LoVo (cell line): ENCODE measurements around the gene ACVR1C.

Experiments
- DNase-seq: peaks from one replicate; pipeline ENCODE4 v3.0.0-alpha.2; 2016; ENCODE audit warnings: low spot score

ACVR1C gene

DNA sequence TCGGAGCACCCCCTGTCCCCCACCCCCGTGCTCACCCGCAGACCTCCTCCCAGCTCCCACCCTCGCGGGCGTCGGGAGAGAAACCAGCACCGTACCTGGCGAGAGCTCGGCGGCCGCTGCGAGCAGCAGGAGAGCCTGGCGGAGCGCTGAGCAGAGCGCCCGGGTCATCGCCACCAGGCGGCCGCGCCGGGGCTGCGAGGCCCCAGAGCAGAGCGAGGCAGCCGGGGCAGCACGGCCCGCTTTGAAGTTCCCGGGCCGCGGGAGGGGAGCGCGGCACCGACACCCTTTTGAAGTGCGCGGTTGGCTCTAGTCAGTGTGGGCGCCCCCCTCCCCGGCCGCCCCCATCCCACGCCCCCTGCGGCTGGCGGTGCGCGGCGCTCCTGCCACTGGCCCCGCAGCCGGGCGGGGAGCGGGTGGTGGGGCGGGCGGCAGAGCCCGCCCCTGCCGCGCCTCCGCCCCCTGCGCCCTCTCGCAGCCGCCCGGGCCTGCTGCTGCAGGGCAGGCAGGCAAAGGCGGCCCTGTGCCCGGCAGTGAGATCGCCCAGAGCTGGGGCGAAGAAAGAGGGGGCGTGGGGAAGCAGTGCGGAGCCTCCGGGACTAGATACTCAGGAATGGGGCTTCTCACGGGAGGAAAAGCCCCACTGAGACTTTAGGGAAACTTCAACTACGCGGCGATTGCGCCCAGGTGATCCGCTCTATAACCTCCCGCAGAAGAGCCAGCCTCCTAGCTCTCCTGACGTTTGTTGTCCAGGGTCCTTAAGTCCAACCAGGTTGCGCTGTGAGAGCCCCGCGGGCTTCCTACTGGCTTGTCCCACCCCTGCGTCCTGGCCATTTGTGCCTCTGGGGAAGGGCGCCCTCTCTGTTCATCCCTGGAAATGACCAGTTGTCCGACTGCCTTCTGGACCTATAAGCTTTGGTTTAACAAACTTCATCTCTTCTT lies at the start of gene ACVR1C:
ACVR1C (minus strand) TSS at position 388 of the 939 bp plus-strand sequence; CDS start at position 168, 220 bp downstream.
- DNase-seq = peak; percentile 64

DNA sequence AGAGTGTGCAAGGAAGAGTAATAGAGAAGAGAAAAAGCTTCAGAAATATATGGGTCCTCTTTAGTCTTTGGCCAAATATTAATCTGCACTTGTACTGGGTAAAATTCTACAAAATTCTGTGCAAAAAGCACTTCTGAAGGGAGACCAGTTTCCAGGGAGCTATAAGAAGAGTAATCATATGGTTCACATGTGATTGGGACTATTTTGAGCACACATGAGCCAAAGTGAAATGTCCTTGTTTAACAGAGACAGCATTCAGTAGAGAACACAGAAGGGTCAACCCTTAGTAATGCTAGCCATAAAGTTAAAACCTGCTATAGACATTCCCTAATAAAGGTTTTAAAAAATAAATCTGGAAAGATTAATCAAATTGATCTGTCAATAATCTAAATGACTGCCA lies 49.3 kb upstream of the ACVR1C start:
- DNase-seq = no peak

DNA sequence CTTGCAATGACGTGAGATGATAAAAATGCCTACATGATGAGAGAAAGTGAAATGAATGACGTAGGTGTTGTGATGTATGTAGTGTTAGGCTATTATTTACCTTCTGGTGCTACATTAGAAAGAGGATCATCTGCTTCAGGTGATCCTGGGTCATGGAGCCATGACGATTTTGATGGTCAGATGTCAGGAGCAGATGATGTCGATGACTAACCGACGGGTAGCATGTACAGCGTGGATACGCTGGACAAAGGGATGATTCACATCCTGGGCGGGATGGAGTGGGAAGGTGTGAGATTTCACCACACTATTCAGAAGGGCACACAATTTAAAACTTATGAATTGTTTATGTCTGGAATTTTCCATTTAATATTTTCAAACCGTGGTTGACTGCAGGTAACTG lies 43.5 kb upstream of the ACVR1C start:
- DNase-seq = no peak

DNA sequence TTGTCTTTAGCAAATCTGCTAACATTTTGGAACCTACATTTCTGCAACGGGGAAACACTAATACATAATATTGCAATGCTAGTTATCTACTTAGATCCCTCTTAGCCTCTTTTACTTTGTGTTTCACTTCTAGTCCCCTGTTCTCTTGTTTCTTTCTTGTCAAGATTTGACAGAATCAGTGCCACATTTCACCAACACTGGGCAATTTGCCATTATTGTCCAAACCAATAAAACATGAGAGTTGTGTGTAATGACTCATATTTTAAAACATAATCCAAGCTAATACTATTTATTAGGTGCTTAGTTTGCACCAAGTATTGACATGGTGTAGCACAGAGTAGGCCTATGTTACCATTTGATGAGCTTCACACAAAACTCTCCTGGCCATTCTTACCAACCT lies 33.7 kb upstream of the ACVR1C start:
- no peak for DNase-seq

DNA sequence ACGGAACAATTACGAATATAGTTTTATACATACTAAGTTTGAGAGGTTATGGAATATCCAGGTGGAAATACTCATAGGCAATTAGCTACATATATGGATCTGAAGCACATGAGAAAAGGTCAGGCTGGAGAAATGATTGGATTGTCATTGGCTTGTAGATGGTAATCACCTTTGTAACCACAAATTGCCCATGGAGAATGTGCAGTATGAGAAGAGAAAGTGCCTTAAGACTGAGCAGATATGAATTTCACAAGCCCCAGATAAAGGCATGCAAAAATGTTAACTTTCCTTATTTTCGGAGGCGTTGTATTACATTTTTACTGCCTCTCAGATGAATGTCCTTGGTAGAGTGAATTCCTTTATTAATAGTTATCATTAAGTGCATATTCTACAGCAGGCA lies 33.1 kb upstream of the ACVR1C start:
- no peak for DNase-seq

DNA sequence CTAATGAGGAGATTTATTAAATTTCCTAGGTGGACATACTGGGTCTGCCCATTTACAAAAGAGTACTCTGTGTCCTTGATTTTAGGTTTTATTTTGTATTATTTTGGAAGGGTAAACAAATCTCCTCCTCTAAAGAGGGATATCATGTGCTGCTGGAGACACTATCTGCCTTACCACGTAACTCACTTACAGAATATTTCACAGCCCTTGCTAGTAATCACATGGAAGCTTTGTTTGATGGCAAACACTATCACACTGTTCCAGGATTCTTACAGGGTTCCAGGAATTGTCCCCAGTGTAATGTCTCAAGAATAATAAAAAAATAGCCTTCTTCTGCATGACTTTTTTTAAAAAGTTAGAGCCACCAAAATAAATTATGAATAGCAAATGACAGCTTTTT lies 29.2 kb upstream of the ACVR1C start:
- DNase-seq = no peak

DNA sequence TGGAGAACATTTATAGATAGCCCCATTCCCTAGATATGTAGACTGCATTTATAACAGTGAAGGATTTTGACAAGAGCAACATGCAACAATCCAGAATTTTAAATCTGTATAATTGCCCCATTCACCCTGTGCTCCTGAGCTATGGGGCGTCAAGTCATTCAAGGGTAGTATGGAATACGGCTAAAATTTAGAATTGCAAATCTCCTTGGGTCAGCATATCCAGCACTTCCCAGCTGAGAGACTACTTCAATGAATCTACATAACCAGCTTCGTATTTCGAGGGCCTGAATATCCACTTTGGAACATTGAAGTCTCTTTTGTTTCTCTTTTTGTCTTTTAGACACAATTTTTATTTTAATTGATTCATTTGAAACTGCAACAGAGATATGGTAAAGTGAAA lies 28.4 kb upstream of the ACVR1C start:
- DNase-seq = no peak

DNA sequence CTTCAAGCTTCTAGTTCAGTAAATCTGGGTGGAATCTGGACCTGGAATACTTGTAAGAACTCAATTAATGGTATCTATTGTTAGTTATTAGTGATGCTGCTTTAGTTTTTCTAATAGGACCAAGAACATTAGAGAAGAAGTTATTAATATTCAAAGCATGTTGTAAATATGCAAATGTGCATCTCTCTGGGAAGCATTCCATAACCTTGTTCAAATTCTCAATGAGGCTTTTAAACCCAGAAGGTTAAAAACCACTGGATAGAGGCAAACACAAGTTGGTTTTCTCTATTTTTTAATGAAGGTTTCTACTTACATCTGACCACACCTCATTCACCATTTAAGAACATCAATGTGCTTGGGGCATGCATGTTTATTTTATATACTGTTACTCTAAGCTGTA lies 16.1 kb upstream of the ACVR1C start:
- DNase-seq = no peak

DNA sequence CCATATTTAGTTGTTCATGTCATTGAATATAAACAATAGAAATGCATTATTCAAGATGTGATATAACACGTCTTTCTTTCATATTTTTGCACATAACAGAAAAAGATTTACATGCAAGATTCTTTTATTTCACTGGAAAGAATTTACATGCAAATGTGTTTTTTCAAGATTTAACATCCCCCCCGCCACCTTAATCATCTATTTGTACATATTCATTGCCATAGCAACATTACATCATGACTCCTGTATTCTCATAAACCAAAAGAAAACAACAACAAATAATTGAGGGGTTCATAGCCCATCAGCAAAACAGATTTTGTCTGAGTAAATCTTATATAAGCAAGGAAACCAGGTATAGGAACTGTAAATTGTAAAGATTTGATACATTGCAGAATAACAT lies 3.2 kb upstream of the ACVR1C start:
- DNase-seq = no peak

DNA sequence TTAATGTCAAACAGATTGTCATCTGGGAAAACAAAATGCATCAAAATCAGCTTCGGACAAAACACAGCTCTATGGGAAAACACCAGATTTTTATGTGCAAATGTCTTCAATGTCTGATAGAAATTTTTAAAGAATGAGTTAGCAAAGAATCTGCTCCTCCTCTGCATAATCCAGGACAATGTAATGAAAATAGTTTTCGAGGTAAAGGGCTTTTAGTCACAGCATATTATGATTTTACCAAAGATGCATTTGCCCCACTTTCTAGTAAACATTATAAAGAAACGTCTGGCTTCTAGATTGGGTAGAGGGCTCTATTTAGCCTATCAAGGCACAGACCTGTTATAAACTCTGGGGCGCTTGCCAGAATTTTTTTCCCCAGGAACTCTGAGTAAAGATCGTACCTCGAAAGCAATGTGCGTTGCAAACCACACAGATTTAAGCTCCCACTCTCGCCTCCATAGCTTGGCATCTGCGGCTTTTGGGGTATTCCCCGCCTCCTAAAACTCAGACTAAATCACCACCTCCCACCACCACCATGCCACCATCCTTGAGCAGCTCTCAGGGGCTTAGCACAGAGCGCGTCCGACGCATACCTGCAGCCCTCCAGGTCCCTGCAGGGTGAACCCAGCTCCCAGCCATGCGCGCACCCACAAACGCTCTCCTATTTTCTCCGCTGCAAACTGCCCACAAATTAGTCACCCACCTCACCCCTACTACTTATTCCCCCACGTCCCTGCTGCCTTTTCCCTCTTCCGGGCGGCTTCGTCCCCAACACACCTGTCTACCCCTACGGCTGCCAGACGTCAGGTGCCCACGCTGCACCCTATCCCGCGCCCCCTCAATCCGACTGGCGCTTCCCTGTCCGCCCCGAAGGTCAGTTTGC lies 829 bp downstream of the ACVR1C start:
- peak; percentile 28 for DNase-seq

DNA sequence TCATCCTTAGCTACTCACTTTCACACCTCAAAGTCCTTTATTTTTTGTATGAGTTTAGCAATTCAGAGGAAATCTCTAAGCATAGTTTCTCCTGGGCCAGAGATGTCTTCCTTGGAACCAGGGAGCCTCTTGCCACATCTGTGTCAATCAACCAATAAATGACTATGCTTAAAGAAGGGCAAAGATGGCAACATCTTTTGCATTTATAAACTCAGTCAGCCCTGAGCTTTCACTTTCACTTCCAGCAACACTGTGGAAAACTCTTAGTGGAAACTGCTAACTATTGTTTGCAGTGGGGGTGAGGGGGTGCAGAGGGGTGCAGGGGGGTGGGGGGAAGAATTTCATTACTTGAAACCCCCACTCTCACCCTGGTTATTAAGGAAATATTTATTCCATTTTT lies 3.4 kb downstream of the ACVR1C start:
- no peak for DNase-seq

DNA sequence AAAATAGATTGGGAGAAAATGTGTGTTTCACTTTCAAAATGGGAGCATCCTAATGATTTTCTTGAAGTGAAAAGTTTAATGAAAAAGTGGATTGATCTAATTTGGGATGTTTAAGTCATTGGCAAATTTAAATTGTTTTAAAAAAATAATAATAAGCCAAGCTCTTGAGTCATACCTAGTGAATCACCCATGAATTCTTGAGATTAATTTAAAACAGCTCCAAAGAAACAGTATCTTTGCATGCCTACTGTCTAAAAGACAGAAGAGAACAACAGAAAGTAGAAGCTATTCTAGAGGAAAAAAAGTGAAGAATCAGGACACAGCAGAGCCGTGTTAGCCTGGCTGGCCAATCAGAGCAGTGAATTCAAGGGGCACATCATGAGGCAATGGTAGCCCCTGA lies 7.7 kb downstream of the ACVR1C start:
- DNase-seq = no peak

DNA sequence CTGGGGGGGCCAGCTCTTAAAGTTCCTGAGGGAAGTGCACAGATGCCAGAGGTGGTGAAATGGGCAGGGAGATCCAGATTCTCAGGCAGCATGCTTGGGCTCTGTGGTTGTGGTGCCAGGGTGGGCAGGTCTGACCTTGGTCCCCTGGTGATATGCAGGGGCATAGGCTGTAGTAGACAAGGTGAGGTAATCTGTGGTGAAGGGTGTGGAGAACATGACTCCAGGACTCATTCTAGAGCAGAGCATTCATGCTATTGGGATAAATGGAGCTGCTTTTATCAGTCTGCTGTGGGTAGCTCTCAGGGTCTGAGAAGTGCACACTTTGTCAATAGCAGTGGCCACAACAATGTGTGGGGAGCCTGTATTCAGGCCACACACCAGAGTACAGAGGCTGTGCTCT lies 16.9 kb downstream of the ACVR1C start:
- DNase-seq = no peak

DNA sequence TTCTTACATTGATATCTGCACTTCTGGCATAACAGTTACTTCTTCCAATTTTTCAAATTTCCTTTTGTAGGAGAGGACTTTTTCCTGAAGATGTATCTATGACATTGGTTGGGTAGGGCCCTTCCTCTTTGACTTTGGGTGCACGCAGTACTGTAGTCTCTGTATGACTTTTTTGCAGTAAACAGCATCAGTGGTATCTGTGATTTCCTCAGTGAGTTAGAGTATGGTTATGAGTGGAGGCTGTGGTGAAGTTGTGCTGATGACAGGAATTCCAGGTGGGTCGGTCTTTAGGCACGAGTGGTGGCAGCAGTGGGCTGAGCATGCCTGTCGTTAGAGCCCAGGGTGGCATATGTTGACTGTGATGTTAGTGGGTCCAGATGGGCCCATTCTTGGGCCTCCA lies 17.6 kb downstream of the ACVR1C start:
- DNase-seq = no peak

DNA sequence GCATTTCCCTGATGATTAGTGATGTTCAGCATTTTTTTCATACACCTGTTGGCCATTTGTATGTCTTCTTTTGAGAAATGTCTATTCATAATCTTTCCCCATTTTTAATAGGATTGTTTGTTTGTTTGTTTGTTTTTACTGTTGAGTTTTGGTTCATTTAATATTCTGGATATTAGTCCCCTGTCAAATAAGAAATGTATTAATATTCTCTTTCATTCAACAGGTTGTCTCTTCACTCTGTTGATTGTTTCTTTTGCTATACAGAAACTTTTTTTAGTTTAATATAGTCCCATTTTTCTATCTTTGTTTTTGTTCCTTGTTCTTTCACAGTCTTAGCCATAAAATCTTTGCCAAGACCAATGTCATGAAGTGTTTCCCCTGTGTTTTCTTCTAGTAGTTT lies 22.1 kb downstream of the ACVR1C start:
- DNase-seq = no peak

DNA sequence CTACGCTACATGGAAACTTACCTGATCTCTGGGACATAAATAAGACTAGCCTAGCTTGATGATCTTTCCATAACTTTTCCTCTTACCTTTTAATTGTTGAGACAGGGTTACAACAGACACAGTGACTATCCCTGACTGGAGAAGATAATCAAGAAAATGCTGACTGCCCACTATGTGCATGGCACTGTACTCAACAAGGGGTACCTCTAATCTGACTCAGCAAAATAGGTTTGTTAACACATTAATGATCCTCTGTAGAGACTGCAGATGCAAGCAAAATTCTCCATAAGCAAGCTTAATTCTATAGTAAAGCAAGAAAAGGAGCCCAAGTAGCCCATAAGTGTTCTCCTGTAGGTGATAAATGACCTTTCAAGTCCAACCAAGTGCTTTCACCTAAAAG lies 25.5 kb downstream of the ACVR1C start:
- no peak for DNase-seq

DNA sequence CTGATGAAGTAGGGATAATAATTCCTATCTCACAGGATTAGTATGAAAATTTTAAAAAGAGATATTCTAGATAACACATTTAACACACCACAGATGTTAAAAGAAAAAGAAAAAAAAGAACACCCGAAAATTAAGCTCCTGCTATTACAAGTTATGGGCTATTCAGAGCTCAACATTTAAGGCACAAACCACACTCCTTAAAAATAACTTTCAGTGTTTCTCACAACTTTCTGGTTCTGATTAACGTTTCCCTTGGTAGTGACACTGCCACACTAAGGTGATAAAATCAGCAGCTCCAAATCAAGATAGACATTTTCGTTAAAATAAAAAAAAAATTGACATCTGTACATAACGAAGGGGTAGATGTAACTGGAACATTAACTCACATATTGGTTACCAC lies 26.9 kb downstream of the ACVR1C start:
- DNase-seq = no peak

DNA sequence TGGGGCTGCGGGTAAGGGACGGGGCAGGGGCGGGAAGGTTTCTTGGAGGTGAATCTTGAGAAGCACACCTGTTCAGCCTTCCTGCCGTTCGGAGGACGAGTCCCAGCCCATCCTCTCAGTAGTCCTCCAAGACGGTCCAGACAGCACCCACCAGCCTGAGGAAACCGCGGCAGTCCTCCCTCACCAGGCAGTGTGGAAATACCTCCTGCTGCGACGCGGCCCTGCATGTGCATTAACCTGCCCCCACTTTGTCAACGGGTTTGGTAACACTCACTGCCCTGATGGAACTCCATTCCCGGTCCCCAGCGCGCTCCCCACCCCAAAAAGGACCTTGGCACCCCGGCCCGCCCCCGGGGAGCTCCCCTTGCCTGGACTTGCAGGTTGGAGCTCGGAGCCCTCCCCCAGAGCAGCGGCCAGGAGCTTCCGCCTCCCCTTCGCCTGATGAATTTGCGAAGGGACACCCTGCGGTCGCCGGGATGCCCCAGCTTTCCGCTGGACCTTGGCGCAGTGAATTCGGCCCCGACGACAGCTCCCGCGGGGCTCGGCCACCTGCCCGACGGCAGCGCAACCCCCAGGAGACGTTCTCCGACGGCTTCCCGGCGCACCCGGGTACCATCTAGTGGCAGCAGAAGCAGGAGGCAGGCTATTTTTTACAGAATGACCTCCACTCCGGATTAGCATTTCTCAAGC lies 31.5 kb downstream of the ACVR1C start:
- DNase-seq = no peak

DNA sequence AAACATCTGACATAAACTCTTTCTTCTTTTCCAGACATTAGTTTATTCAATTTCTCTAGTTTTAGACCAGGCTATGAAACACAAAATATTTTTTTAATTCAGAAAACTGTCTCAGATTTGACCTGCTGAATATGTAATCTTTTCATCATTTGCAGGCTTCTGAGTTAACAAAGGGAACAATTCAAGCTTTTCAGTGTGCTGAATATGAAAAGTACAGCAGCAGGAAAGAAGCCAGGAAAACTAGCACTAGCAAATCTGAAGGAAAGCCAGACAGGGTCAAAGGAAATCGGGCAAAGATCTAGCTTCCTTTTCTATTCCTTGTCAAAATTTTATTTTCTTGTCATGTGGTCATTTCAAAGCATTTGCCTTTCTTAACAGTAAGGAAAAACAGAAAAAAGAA lies 35.3 kb downstream of the ACVR1C start:
- no peak for DNase-seq

DNA sequence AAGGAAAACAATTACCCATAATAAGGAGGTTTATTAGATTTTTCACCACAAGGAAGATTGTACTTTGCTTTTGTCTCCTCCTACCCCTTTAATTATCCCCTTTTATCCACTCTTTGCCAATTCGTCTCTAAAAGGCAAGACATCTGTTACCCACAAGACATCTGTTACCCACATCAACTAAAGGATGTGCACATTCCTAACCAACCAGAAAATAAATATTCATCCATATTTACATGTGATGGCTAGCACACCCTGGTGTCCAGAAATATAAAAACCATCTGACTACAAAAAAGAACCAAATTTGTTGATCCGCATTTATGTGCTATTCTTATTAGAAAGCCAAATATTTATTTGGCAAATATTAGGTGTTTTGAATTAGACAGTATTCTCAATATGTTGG lies 35.7 kb downstream of the ACVR1C start:
- no peak for DNase-seq

DNA sequence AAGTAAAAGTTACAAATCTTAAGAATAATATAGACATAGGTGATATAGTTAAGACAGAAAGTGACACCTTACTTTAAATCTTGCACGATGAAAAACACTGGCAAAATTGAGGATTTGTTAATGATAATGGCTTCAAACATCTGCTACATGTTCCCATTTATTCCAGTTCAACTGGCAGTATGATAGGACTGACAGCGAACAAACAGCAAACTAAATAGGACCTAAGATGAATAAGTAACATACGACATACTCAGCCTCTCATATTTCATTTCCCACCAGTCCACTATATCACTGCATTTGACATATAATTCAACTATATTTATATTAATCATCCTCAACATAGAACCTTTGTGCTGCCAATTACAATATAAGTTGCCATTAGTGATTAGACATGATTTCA lies 36.3 kb downstream of the ACVR1C start:
- DNase-seq = no peak

DNA sequence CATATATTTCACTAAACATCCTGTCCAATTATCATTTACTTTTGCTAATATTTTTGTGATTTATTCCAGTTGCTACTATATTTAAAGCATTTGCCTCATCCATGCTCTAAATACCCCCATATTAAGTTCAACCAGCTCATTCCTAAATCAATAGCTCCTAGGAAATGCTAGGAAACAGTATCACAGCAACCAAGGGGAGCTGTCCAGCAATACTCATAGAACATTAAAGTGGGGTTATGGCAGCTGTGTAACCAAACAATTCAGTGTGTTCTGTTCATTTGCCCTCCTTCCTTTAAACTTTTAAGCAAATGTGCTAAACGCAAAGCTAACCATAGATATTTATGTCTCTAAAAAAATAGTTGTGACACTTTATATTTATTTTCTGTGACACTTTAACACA lies 41.1 kb downstream of the ACVR1C start:
- DNase-seq = no peak

DNA sequence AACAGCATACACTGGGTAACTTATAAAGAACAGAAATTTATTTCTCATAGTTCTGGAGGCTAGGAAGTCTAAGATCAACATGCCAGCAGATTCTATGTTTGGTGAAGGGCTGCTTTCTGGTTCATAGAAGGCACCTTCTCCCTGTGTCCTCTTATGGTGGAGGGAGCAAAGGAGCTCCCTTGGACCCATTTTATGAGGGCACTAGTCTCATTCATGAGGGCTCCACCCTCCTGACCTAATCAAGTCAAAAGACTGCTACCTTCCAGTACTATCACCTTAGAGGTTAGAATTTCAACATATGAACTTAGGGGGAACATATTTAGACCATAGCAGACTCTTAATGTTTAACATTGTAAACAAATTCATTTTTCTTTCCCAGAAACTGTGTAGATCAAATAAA lies 54.5 kb downstream of the ACVR1C start:
- DNase-seq = no peak
